ENCODE results near the gene MGST3.
A peak's percentile ranks its signal among the peaks of the same experiment; 100 is the strongest.
"Not testable (repeated sequence)": the region's sequence is repeated elsewhere in the genome, so short reads cannot be mapped to it uniquely, and the experiment has no call there.

The MGST3 gene

GRCh38 chr1:165680303-165680702, 49.3 kb downstream of the MGST3 start:
- no peak for DNase-seq (ENCODE audit: low spot score)
- TF ChIP-seq CTCF (IDR thresholded peaks at IDR 0.05; ENCODE audit: extremely low read depth, missing control alignments), result no peak

GRCh38 chr1:165680773-165681172, 49.7 kb downstream of the MGST3 start:
- not testable (repeated sequence) for DNase-seq (ENCODE audit: low spot score)

- TF ChIP-seq CTCF (IDR thresholded peaks at IDR 0.05; ENCODE audit: extremely low read depth, missing control alignments), result no peak
- DNase-seq (ENCODE audit: low spot score), result no peak
Measured at GRCh38 chr1:165683848-165684485, 52.9 kb downstream of the MGST3 start.

GRCh38 chr1:165686121-165686970, 55.3 kb downstream of the MGST3 start:
- DNase-seq (ENCODE audit: low spot score), result peak; percentile 28
- TF ChIP-seq CTCF (IDR thresholded peaks at IDR 0.05; ENCODE audit: extremely low read depth, missing control alignments), result peak; percentile 28

GRCh38 chr1:165686971-165687433, 56.0 kb downstream of the MGST3 start:
- DNase-seq (ENCODE audit: low spot score), result no peak
- TF ChIP-seq CTCF (IDR thresholded peaks at IDR 0.05; ENCODE audit: extremely low read depth, missing control alignments), result no peak

- TF ChIP-seq CTCF (IDR thresholded peaks at IDR 0.05; ENCODE audit: extremely low read depth, missing control alignments), result no peak
- DNase-seq (ENCODE audit: low spot score), result no peak
Measured at GRCh38 chr1:165688046-165688445, 57.0 kb downstream of the MGST3 start.

- DNase-seq (ENCODE audit: low spot score), result no peak
- no peak for TF ChIP-seq CTCF (IDR thresholded peaks at IDR 0.05; ENCODE audit: extremely low read depth, missing control alignments)
Measured at GRCh38 chr1:165695031-165695430, 64.0 kb downstream of the MGST3 start.
